HEK293 (cell line): ENCODE measurements around the gene SURF2.

Source experiments
- CTCF ChIA-PET: fragments of 350-600 bp; formaldehyde crosslinking; extraction: SDS; loops from one replicate; lab custom pipeline; 2021; ENCODE audit warnings: antibody characterized with exemption; lab: Yijun Ruan, JAX
- POLR2A ChIA-PET: fragments of 300-600 bp; formaldehyde crosslinking; extraction: SDS; loops from one replicate; lab custom pipeline; 2020; ENCODE audit warnings: antibody characterized with exemption, inconsistent platforms; lab: Yijun Ruan, JAX
- H3K27ac ChIP-seq: fragments of 200-500 bp; sonication (Bioruptor generic); 2 replicates; pipeline ENCODE4 v1.5.1; 2014; ENCODE audit warnings: low read depth, low read length, control low read depth, inconsistent platforms; ENCODE audit errors: extremely low read depth
- H3K36me3 ChIP-seq, 2 experiments: fragments of 200-500 bp in 1 of 2; sonication (Bioruptor generic) in 1 of 2; 1 replicate in 1 of 2; 2 replicates in 1 of 2; pipeline ENCODE4 v1.5.1; 2014 to 2017; ENCODE audit warnings: inconsistent platforms in 2 of 2, low read length in 2 of 2; ENCODE audit not compliant: control insufficient read depth in 2 of 2, insufficient read depth in 1 of 2
- H3K4me1 ChIP-seq: fragments of 200-500 bp; sonication (Bioruptor generic); 2 replicates; pipeline ENCODE4 v1.5.1; 2014; ENCODE audit warnings: mild to moderate bottlenecking, low read length, inconsistent platforms; ENCODE audit not compliant: control insufficient read depth, insufficient read depth
- H3K4me3 ChIP-seq: 2 replicates; pipeline ENCODE4 v1.5.1; 2011; ENCODE audit warnings: low read depth, mild to moderate bottlenecking, control low read depth, low read length, moderate library complexity
- H3K9me3 ChIP-seq: fragments of 200-500 bp; sonication (Bioruptor generic); 2 replicates; pipeline ENCODE4 v1.5.1; 2014; ENCODE audit warnings: low read depth, low read length, inconsistent platforms; ENCODE audit not compliant: control insufficient read depth, insufficient read depth
- IKZF3 ChIP-seq: fragments of 450-650 bp; IDR thresholded peaks from 2 replicates; pipeline ENCODE4 v1.5.0; 2018; ENCODE audit warnings: missing biosample characterization, mild to moderate bottlenecking, missing genetic modification characterization, moderate library complexity
- KLF1 ChIP-seq: fragments of 450-650 bp; formaldehyde crosslinking; IDR thresholded peaks from 2 replicates; pipeline ENCODE4 v1.5.1; 2016; ENCODE audit warnings: missing biosample characterization, missing genetic modification characterization
- KLF7 ChIP-seq: fragments of 450-650 bp; formaldehyde crosslinking; IDR thresholded peaks from 2 replicates; pipeline ENCODE4 v1.5.1; 2016; ENCODE audit warnings: missing biosample characterization, missing genetic modification characterization, borderline replicate concordance
- SCRT2 ChIP-seq: fragments of 450-650 bp; formaldehyde crosslinking; IDR thresholded peaks from 2 replicates; pipeline ENCODE4 v1.5.1; 2016; ENCODE audit warnings: missing biosample characterization, missing genetic modification characterization
- SP3 ChIP-seq: fragments of 450-650 bp; formaldehyde crosslinking; IDR thresholded peaks from 2 replicates; pipeline ENCODE4 v1.5.1; 2016; ENCODE audit warnings: missing biosample characterization, missing genetic modification characterization
- ZBTB1 ChIP-seq: fragments of 450-650 bp; formaldehyde crosslinking; IDR thresholded peaks from 2 replicates; pipeline ENCODE4 v1.5.1; 2016; ENCODE audit warnings: missing biosample characterization, missing genetic modification characterization
- ZBTB20 ChIP-seq: fragments of 450-650 bp; formaldehyde crosslinking; IDR thresholded peaks from 2 replicates; pipeline ENCODE4 v1.5.1; 2016; ENCODE audit warnings: missing biosample characterization, missing genetic modification characterization
- ZNF184 ChIP-seq: fragments of 450-650 bp; IDR thresholded peaks from 2 replicates; pipeline ENCODE4 v1.5.1; 2018; ENCODE audit warnings: missing biosample characterization, mild to moderate bottlenecking, missing genetic modification characterization
- ZNF239 ChIP-seq: fragments of 450-650 bp; formaldehyde crosslinking; IDR thresholded peaks from 2 replicates; pipeline ENCODE4 v1.5.1; 2016; ENCODE audit warnings: missing biosample characterization, missing genetic modification characterization
- ZNF391 ChIP-seq: fragments of 450-650 bp; formaldehyde crosslinking; IDR thresholded peaks from 2 replicates; pipeline ENCODE4 v1.5.1; 2016; ENCODE audit warnings: low read depth, missing biosample characterization, missing genetic modification characterization, borderline replicate concordance
- ZNF416 ChIP-seq: fragments of 450-650 bp; formaldehyde crosslinking; IDR thresholded peaks from 2 replicates; pipeline ENCODE4 v1.5.1; 2016; ENCODE audit warnings: missing biosample characterization, missing genetic modification characterization
- ZNF501 ChIP-seq: fragments of 450-650 bp; formaldehyde crosslinking; IDR thresholded peaks from 2 replicates; pipeline ENCODE4 v1.5.1; 2016; ENCODE audit warnings: missing biosample characterization, missing genetic modification characterization
- ZNF530 ChIP-seq: fragments of 450-650 bp; formaldehyde crosslinking; IDR thresholded peaks from 2 replicates; pipeline ENCODE4 v1.5.1; 2016; ENCODE audit warnings: low read depth, missing biosample characterization, missing genetic modification characterization
- ZNF544 ChIP-seq: fragments of 450-650 bp; formaldehyde crosslinking; IDR thresholded peaks from 2 replicates; pipeline ENCODE4 v1.5.0; 2017; ENCODE audit warnings: missing biosample characterization, missing genetic modification characterization
- ZNF555 ChIP-seq: fragments of 450-650 bp; formaldehyde crosslinking; conservative IDR thresholded peaks from 2 replicates; pipeline ENCODE4 v1.5.1; 2017; ENCODE audit warnings: missing biosample characterization, mild to moderate bottlenecking, missing genetic modification characterization, inconsistent platforms
- ZNF585B ChIP-seq: fragments of 450-650 bp; formaldehyde crosslinking; IDR thresholded peaks from 2 replicates; pipeline ENCODE4 v1.5.1; 2016; ENCODE audit warnings: missing biosample characterization, missing genetic modification characterization
- ZNF600 ChIP-seq: fragments of 450-650 bp; formaldehyde crosslinking; IDR thresholded peaks from 2 replicates; pipeline ENCODE4 v1.5.1; 2016; ENCODE audit warnings: missing biosample characterization, missing genetic modification characterization
- ZNF610 ChIP-seq: fragments of 450-650 bp; formaldehyde crosslinking; IDR thresholded peaks from 2 replicates; pipeline ENCODE4 v1.5.1; 2016; ENCODE audit warnings: missing biosample characterization, missing genetic modification characterization, borderline replicate concordance
- ZNF629 ChIP-seq: fragments of 450-650 bp; formaldehyde crosslinking; IDR thresholded peaks from 2 replicates; pipeline ENCODE4 v1.5.1; 2017; ENCODE audit warnings: missing biosample characterization, missing genetic modification characterization
- ZNF660 ChIP-seq: fragments of 450-650 bp; IDR thresholded peaks from 2 replicates; pipeline ENCODE4 v1.5.1; 2018; ENCODE audit warnings: missing biosample characterization, mild to moderate bottlenecking, missing genetic modification characterization
- ZNF664 ChIP-seq: fragments of 450-650 bp; formaldehyde crosslinking; IDR thresholded peaks from 2 replicates; pipeline ENCODE4 v1.5.1; 2016; ENCODE audit warnings: missing biosample characterization, missing genetic modification characterization
- ZNF791 ChIP-seq: fragments of 450-650 bp; formaldehyde crosslinking; IDR thresholded peaks from 2 replicates; pipeline ENCODE4 v1.5.1; 2016; ENCODE audit warnings: missing biosample characterization, missing genetic modification characterization
- TF ChIP-seq, protein P1 (sequence below): fragments of 450-650 bp; IDR thresholded peaks from 2 replicates; pipeline ENCODE4 v1.5.1; 2018; ENCODE audit warnings: missing biosample characterization, mild to moderate bottlenecking, missing genetic modification characterization
- TF ChIP-seq, protein P2 (sequence below): fragments of 450-650 bp; formaldehyde crosslinking; IDR thresholded peaks from 2 replicates; pipeline ENCODE4 v1.5.1; 2016; ENCODE audit warnings: missing biosample characterization, missing genetic modification characterization
- TF ChIP-seq, protein P3 (sequence below): fragments of 450-650 bp; formaldehyde crosslinking; IDR thresholded peaks from 2 replicates; pipeline ENCODE4 v1.5.1; 2016; ENCODE audit warnings: missing biosample characterization, missing genetic modification characterization

SURF2 gene

GRCh38 chr9:133386338-133386737 is 30.0 kb downstream of the SURF2 start (continued):
- TF ChIP-seq ZNF184 (tag by site-specific recombination) = no peak
- no peak for TF ChIP-seq ZNF600
- no peak for TF ChIP-seq ZNF629 (tag by site-specific recombination)
- no peak for TF ChIP-seq IKZF3 (tag by site-specific recombination)

GRCh38 chr9:133387680-133388079 is 31.3 kb downstream of the SURF2 start:
- Histone ChIP-seq H3K4me3 (no peak overlapping the region), H3K27ac (no peak overlapping the region), H3K4me1 (no peaks in the 10 kb centered on the region), H3K9me3 (no peaks in the 10 kb centered on the region), H3K36me3 (no peaks in the 10 kb centered on the region)
- ChIA-PET CTCF (no interaction called here), POLR2A (interaction anchor here (1.1 kb wide), 1 partner anchor 40 kb away, joined by 3 read pairs; the partner anchor contains the start of genes MED22 and RPL7A)
- no peak for TF ChIP-seq ZNF610 (tag by site-specific recombination)
- TF ChIP-seq ZNF239 = no peak
- TF ChIP-seq KLF1 = no peak
- no peak for TF ChIP-seq ZNF664 (tag by site-specific recombination)
- TF ChIP-seq, protein P1, sequence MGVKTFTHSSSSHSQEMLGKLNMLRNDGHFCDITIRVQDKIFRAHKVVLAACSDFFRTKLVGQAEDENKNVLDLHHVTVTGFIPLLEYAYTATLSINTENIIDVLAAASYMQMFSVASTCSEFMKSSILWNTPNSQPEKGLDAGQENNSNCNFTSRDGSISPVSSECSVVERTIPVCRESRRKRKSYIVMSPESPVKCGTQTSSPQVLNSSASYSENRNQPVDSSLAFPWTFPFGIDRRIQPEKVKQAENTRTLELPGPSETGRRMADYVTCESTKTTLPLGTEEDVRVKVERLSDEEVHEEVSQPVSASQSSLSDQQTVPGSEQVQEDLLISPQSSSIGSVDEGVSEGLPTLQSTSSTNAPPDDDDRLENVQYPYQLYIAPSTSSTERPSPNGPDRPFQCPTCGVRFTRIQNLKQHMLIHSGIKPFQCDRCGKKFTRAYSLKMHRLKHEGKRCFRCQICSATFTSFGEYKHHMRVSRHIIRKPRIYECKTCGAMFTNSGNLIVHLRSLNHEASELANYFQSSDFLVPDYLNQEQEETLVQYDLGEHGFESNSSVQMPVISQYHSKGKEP (tag by site-specific recombination) = peak; percentile 87; the same call in 1 of the 2 replicates
- TF ChIP-seq, protein P2, sequence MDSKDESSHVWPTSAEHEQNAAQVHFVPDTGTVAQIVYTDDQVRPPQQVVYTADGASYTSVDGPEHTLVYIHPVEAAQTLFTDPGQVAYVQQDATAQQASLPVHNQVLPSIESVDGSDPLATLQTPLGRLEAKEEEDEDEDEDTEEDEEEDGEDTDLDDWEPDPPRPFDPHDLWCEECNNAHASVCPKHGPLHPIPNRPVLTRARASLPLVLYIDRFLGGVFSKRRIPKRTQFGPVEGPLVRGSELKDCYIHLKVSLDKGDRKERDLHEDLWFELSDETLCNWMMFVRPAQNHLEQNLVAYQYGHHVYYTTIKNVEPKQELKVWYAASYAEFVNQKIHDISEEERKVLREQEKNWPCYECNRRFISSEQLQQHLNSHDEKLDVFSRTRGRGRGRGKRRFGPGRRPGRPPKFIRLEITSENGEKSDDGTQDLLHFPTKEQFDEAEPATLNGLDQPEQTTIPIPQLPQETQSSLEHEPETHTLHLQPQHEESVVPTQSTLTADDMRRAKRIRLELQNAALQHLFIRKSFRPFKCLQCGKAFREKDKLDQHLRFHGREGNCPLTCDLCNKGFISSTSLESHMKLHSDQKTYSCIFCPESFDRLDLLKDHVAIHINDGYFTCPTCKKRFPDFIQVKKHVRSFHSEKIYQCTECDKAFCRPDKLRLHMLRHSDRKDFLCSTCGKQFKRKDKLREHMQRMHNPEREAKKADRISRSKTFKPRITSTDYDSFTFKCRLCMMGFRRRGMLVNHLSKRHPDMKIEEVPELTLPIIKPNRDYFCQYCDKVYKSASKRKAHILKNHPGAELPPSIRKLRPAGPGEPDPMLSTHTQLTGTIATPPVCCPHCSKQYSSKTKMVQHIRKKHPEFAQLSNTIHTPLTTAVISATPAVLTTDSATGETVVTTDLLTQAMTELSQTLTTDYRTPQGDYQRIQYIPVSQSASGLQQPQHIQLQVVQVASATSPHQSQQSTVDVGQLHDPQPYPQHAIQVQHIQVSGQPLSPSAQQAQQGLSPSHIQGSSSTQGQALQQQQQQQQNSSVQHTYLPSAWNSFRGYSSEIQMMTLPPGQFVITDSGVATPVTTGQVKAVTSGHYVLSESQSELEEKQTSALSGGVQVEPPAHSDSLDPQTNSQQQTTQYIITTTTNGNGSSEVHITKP (tag by site-specific recombination) = peak; percentile 65
- TF ChIP-seq ZNF544 (tag by site-specific recombination) = no peak
- no peak for TF ChIP-seq SCRT2 (tag by site-specific recombination)
- no peak for TF ChIP-seq ZNF530 (tag by site-specific recombination)
- TF ChIP-seq SP3 (tag by site-specific recombination) = no peak
- TF ChIP-seq ZBTB1 (tag by site-specific recombination) = no peak
- no peak for TF ChIP-seq ZNF391 (tag by site-specific recombination)

DNA sequence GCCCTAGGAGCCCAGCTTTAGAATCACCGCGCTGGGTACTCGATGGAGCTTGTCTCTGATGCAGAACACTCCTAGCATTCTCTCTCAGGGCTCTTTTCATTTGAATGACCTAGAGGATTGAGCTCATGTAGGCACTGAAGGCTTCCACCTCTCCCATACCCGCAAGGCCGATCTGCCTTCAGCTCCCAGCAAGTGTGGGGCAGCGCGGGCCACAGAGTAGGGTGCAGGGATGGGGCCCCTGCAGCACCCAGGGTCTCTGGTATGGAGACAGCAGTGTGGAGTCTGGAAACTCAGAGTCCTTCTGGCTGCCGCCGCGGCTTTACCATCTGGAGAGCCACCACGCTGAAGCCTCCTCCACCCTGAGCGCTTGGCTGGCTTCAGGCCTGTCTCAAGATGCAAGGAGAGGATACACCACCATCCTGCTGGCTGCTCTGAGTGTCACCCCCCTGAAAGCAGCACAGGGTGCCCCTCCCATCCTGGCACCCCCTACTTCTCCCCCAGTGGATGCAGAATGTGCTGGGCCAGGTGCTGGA is 32.7 kb downstream of the SURF2 start:
- CTCF ChIA-PET = interaction anchor here (1.6 kb wide), 1 partner anchor 9 kb away, joined by 7 read pairs; no protein-coding TSS in a partner anchor
- TF ChIP-seq ZNF660 (tag by site-specific recombination) (no peak), ZNF501 (no peak), ZNF555 (tag by site-specific recombination) (no peak), KLF7 (tag by site-specific recombination) (no peak), ZNF416 (no peak), ZBTB20 (tag by site-specific recombination) (no peak), ZNF585B (no peak), ZNF791 (tag by site-specific recombination) (no peak)
- TF ChIP-seq, protein P3, sequence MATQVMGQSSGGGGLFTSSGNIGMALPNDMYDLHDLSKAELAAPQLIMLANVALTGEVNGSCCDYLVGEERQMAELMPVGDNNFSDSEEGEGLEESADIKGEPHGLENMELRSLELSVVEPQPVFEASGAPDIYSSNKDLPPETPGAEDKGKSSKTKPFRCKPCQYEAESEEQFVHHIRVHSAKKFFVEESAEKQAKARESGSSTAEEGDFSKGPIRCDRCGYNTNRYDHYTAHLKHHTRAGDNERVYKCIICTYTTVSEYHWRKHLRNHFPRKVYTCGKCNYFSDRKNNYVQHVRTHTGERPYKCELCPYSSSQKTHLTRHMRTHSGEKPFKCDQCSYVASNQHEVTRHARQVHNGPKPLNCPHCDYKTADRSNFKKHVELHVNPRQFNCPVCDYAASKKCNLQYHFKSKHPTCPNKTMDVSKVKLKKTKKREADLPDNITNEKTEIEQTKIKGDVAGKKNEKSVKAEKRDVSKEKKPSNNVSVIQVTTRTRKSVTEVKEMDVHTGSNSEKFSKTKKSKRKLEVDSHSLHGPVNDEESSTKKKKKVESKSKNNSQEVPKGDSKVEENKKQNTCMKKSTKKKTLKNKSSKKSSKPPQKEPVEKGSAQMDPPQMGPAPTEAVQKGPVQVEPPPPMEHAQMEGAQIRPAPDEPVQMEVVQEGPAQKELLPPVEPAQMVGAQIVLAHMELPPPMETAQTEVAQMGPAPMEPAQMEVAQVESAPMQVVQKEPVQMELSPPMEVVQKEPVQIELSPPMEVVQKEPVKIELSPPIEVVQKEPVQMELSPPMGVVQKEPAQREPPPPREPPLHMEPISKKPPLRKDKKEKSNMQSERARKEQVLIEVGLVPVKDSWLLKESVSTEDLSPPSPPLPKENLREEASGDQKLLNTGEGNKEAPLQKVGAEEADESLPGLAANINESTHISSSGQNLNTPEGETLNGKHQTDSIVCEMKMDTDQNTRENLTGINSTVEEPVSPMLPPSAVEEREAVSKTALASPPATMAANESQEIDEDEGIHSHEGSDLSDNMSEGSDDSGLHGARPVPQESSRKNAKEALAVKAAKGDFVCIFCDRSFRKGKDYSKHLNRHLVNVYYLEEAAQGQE (tag by site-specific recombination) = no peak
- TF ChIP-seq, protein P1 (tag by site-specific recombination) = no peak

More for the DNA sequence above, 32.7 kb downstream of the SURF2 start:
- Histone ChIP-seq H3K36me3 (no peaks in the 10 kb centered on the region), H3K9me3 (no peaks in the 10 kb centered on the region), H3K27ac (no peak overlapping the region), H3K4me1 (no peaks in the 10 kb centered on the region), H3K4me3 (no peak overlapping the region)
- POLR2A ChIA-PET = interaction anchor here (1.0 kb wide), 1 partner anchor 36 kb away, joined by 3 read pairs; no protein-coding TSS in a partner anchor
